Trophoblast cell (in vitro differentiated cells and primary cell): ENCODE measurements around the gene PDGFC.
A peak's percentile ranks its signal among the peaks of the same experiment; 100 is the strongest.

ENCODE experiments used
- DNase-seq, 2 donors: peaks; one replicate each; pipeline ENCODE4 v3.0.0-alpha.2; 2016
- H2AFZ ChIP-seq: 2 replicates; pipeline ENCODE4 v1.6.1; 2013; ENCODE audit warnings: low read length, moderate library complexity, mild to moderate bottlenecking; ENCODE audit not compliant: insufficient read depth, poor library complexity
- H2AK5ac ChIP-seq: 2 replicates; pipeline ENCODE4 v1.6.1; 2013; ENCODE audit warnings: mild to moderate bottlenecking, low read length
- H2BK120ac ChIP-seq: 2 replicates; pipeline ENCODE4 v1.6.1; 2013; ENCODE audit warnings: low read length, mild to moderate bottlenecking, moderate library complexity; ENCODE audit not compliant: insufficient read depth, poor library complexity
- H2BK12ac ChIP-seq: 2 replicates; pipeline ENCODE4 v1.6.1; 2013; ENCODE audit warnings: mild to moderate bottlenecking, low read length, moderate library complexity
- H2BK5ac ChIP-seq: 2 replicates; pipeline ENCODE4 v1.6.1; 2013; ENCODE audit warnings: low read length, low read depth, moderate library complexity, mild to moderate bottlenecking; ENCODE audit not compliant: poor library complexity
- H3K14ac ChIP-seq: 2 replicates; pipeline ENCODE4 v1.6.1; 2013; ENCODE audit warnings: mild to moderate bottlenecking, low read length
- H3K18ac ChIP-seq: 2 replicates; pipeline ENCODE4 v1.6.1; 2013; ENCODE audit warnings: mild to moderate bottlenecking, low read length
- H3K23ac ChIP-seq: 2 replicates; pipeline ENCODE4 v1.6.1; 2013; ENCODE audit warnings: low read length
- H3K27ac ChIP-seq: 2 replicates; pipeline ENCODE4 v1.5.1; 2013; ENCODE audit warnings: low read depth, mild to moderate bottlenecking, inconsistent platforms, low read length, moderate library complexity
- H3K27me3 ChIP-seq: 2 replicates; pipeline ENCODE4 v1.6.1; 2013; ENCODE audit warnings: inconsistent platforms, mild to moderate bottlenecking, low read length, moderate library complexity; ENCODE audit not compliant: insufficient read depth
- H3K36me3 ChIP-seq, 2 experiments: 1 replicate in 1 of 2; 2 replicates in 1 of 2; pipeline ENCODE4 v1.6.1; 2013; ENCODE audit warnings: low read length in 2 of 2, mild to moderate bottlenecking in 2 of 2, moderate library complexity in 1 of 2; ENCODE audit not compliant: insufficient read depth in 2 of 2, control insufficient read depth in 1 of 2
- H3K4ac ChIP-seq: 2 replicates; pipeline ENCODE4 v1.6.1; 2013; ENCODE audit warnings: low read depth, mild to moderate bottlenecking, low read length, moderate library complexity
- H3K4me1 ChIP-seq, 2 experiments: 1 replicate in 1 of 2; 2 replicates in 1 of 2; pipeline ENCODE4 v1.6.1; 2013; ENCODE audit warnings: low read length in 2 of 2, mild to moderate bottlenecking in 2 of 2, moderate library complexity in 1 of 2; ENCODE audit not compliant: insufficient read depth in 2 of 2, control insufficient read depth in 1 of 2
- H3K4me2 ChIP-seq: 2 replicates; pipeline ENCODE4 v1.6.1; 2013; ENCODE audit warnings: inconsistent platforms, mild to moderate bottlenecking, low read length, moderate library complexity
- H3K4me3 ChIP-seq: 2 replicates; pipeline ENCODE4 v1.5.1; 2013; ENCODE audit warnings: mild to moderate bottlenecking, low read depth, low read length, inconsistent platforms
- H3K79me1 ChIP-seq: one replicate; pipeline ENCODE4 v1.6.1; 2013; ENCODE audit warnings: low read length
- H3K79me2 ChIP-seq: 2 replicates; pipeline ENCODE4 v1.6.1; 2013; ENCODE audit warnings: low read length, mild to moderate bottlenecking; ENCODE audit not compliant: control insufficient read depth, insufficient read depth, poor library complexity
- H3K9ac ChIP-seq: 2 replicates; pipeline ENCODE4 v1.6.1; 2013; ENCODE audit warnings: mild to moderate bottlenecking, low read length
- H3K9me3 ChIP-seq: 2 replicates; pipeline ENCODE4 v1.6.1; 2013; ENCODE audit warnings: low read depth, mild to moderate bottlenecking, control low read depth, inconsistent platforms, low read length; ENCODE audit not compliant: insufficient read depth
- H4K12ac ChIP-seq: 2 replicates; pipeline ENCODE4 v1.6.1; 2013; ENCODE audit warnings: low read depth, mild to moderate bottlenecking, low read length, moderate library complexity
- H4K8ac ChIP-seq: 2 replicates; pipeline ENCODE4 v1.6.1; 2013; ENCODE audit warnings: low read depth, mild to moderate bottlenecking, low read length, moderate library complexity
- H4K91ac ChIP-seq: one replicate; pipeline ENCODE4 v1.6.1; 2013; ENCODE audit warnings: low read depth, mild to moderate bottlenecking, low read length, moderate library complexity
- WGBS: extraction: QIAGEN DNeasy Blood & Tissue Kit; methylation state at CpG from one replicate; pipeline ENCODE4 v1.1.7; 2013; ENCODE audit warnings: missing lambda C conversion rate; ENCODE audit not compliant: insufficient read length, insufficient coverage; ENCODE audit errors: extremely low coverage; 5-methylcytosine and 5-hydroxymethylcytosine counted together

The PDGFC gene

GRCh38 chr4:156749426-156750403, 221.9 kb downstream of the PDGFC start:
- Histone ChIP-seq H3K79me2 (no peaks in the 10 kb centered on the region), H2BK12ac (no peak overlapping the region), H3K27ac (no peak overlapping the region), H3K4me3 (no peak overlapping the region), H3K9me3 (no peaks in the 10 kb centered on the region), H2AK5ac (no peak overlapping the region), H4K91ac (no peak overlapping the region), H3K4me2 (no peak overlapping the region), H4K12ac (no peak overlapping the region), H2BK120ac (no peak overlapping the region), H3K18ac (no peak overlapping the region), H3K23ac (no peak overlapping the region), H3K9ac (no peak overlapping the region), H3K4me1 (no peaks in the 10 kb centered on the region), H4K8ac (no peak overlapping the region), H3K36me3 (no peaks in the 10 kb centered on the region), H2AFZ (no peak overlapping the region), H3K79me1 (no peaks in the 10 kb centered on the region), H2BK5ac (no peak overlapping the region), H3K14ac (no peak overlapping the region), H3K4ac (no peak overlapping the region), H3K27me3 (no peaks in the 10 kb centered on the region)
- no CpG with 5 or more reads among the region's 5 CpGs for WGBS
- no peak for DNase-seq

DNA sequence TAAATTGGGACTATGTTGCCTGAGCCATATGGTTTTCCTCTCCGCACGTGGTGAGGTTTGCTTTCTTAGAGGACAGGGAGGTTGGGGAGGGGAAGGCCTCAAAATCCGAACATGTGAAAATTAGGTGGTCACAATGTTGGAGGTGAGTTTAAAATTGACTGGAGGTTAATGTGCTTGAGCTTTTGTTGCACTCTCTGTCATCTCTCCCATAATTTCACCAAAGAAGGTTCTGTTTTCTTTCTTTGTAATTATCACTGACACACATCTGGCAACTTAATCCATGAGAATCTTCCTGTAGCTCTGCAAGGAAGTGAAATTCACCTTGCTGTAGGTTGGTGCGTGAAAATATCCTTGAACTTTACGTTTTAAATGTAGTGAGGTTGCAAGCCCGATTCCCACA, 225.5 kb downstream of the PDGFC start:
- H3K18ac ChIP-seq = no peak overlapping the region
- H2BK5ac ChIP-seq = no peak overlapping the region
- WGBS = no CpG with 5 or more reads among the region's 6 CpGs
- H4K8ac ChIP-seq = no peak overlapping the region
- H3K4me2 ChIP-seq = no peak overlapping the region
- H3K4ac ChIP-seq = no peak overlapping the region
- no peak overlapping the region for H4K12ac ChIP-seq
- H3K4me1 ChIP-seq = no peaks in the 10 kb centered on the region
- no peaks in the 10 kb centered on the region for H3K79me2 ChIP-seq
- H2AFZ ChIP-seq = no peak overlapping the region
- no peak overlapping the region for H2AK5ac ChIP-seq
- no peak overlapping the region for H2BK12ac ChIP-seq
- H3K27me3 ChIP-seq = no peaks in the 10 kb centered on the region
- H3K4me3 ChIP-seq = no peak overlapping the region
- no peaks in the 10 kb centered on the region for H3K79me1 ChIP-seq
- no peaks in the 10 kb centered on the region for H3K36me3 ChIP-seq
- no peak overlapping the region for H4K91ac ChIP-seq
- no peak overlapping the region for H3K27ac ChIP-seq
- H2BK120ac ChIP-seq = no peak overlapping the region
- H3K23ac ChIP-seq = no peak overlapping the region
- DNase-seq = no peak
- H3K9ac ChIP-seq = no peak overlapping the region
- no peak overlapping the region for H3K14ac ChIP-seq
- H3K9me3 ChIP-seq = no peaks in the 10 kb centered on the region

- H3K4ac ChIP-seq = no peak overlapping the region
- H3K14ac ChIP-seq = no peak overlapping the region
- no peaks in the 10 kb centered on the region for H3K9me3 ChIP-seq
- no peak overlapping the region for H3K4me2 ChIP-seq
- no peaks in the 10 kb centered on the region for H3K27me3 ChIP-seq
- H2BK12ac ChIP-seq = no peak overlapping the region
- no peak overlapping the region for H3K18ac ChIP-seq
- H2BK120ac ChIP-seq = no peak overlapping the region
- H4K12ac ChIP-seq = no peak overlapping the region
- H4K8ac ChIP-seq = no peak overlapping the region
- no peak overlapping the region for H4K91ac ChIP-seq
- no CpG with 5 or more reads among the region's 2 CpGs for WGBS
- no peak overlapping the region for H2AFZ ChIP-seq
- H3K9ac ChIP-seq = no peak overlapping the region
- no peak overlapping the region for H3K23ac ChIP-seq
- no peaks in the 10 kb centered on the region for H3K79me1 ChIP-seq
- DNase-seq = no peak
- no peaks in the 10 kb centered on the region for H3K79me2 ChIP-seq
- no peak overlapping the region for H3K4me3 ChIP-seq
- H3K27ac ChIP-seq = no peak overlapping the region
- no peak overlapping the region for H2AK5ac ChIP-seq
- H3K4me1 ChIP-seq = peaks cover 0 to 4% of the 10 kb centered on the region in 2 experiments
- no peaks in the 10 kb centered on the region for H3K36me3 ChIP-seq
- no peak overlapping the region for H2BK5ac ChIP-seq
Observed at GRCh38 chr4:156738766-156739165, 232.8 kb downstream of the PDGFC start.

GRCh38 chr4:156734965-156735895, 236.4 kb downstream of the PDGFC start:
- no peak overlapping the region for H3K18ac ChIP-seq
- no peak overlapping the region for H2BK120ac ChIP-seq
- H2AFZ ChIP-seq = no peak overlapping the region
- no peaks in the 10 kb centered on the region for H3K79me1 ChIP-seq
- no peak overlapping the region for H2BK12ac ChIP-seq
- no peak overlapping the region for H3K9ac ChIP-seq
- no peak overlapping the region for H3K23ac ChIP-seq
- H3K4ac ChIP-seq = no peak overlapping the region
- no peak overlapping the region for H4K91ac ChIP-seq
- no peak overlapping the region for H3K27ac ChIP-seq
- H3K27me3 ChIP-seq = no peaks in the 10 kb centered on the region
- DNase-seq = peak in 1 of 2 donors; percentile 22
- H2BK5ac ChIP-seq = no peak overlapping the region
- H3K4me3 ChIP-seq = no peak overlapping the region
- H3K4me2 ChIP-seq = no peak overlapping the region
- H3K14ac ChIP-seq = no peak overlapping the region
- H4K12ac ChIP-seq = no peak overlapping the region
- WGBS = no CpG with 5 or more reads among the region's 7 CpGs
- no peak overlapping the region for H4K8ac ChIP-seq
- H2AK5ac ChIP-seq = no peak overlapping the region
- no peaks in the 10 kb centered on the region for H3K79me2 ChIP-seq
- H3K9me3 ChIP-seq = no peaks in the 10 kb centered on the region
- H3K4me1 ChIP-seq = peaks cover 0 to 4% of the 10 kb centered on the region in 2 experiments
- no peaks in the 10 kb centered on the region for H3K36me3 ChIP-seq
